Esophagus squamous epithelium (tissue), 5 donors: ENCODE measurements around the gene OAF. TPM values are rescaled to one million over a fixed set of nuclear protein-coding genes. Genes with fewer than 3 reads are reported as not detected.

ENCODE experiments used
- DNase-seq: peaks from one replicate; lab custom pipeline; 2025; lab: John Stamatoyannopoulos, UW
- H3K27ac ChIP-seq, 4 donors: fragments of 200-600 bp; sonication (generic); one replicate each; pipeline ENCODE4 v1.5.1; 2016 to 2019; ENCODE audit warnings: mild to moderate bottlenecking in 1 of 4
- H3K27me3 ChIP-seq, 4 donors: fragments of 200-600 bp; sonication (generic); 1 replicate in 3 of 4; 2 replicates in 1 of 4; pipeline versions ENCODE4 v1.5.1 to v1.6.0; 2017 to 2021; ENCODE audit warnings: antibody characterized with exemption in 1 of 4
- H3K36me3 ChIP-seq, 3 donors: fragments of 200-600 bp; sonication (generic); one replicate each; pipeline ENCODE4 v1.5.1; 2016 to 2019
- H3K4me1 ChIP-seq, 3 donors: fragments of 200-600 bp; sonication (generic); one replicate each; pipeline ENCODE4 v1.5.1; 2017 to 2019
- H3K4me3 ChIP-seq, 4 donors: fragments of 200-600 bp; sonication (generic); 1 replicate in 3 of 4; 2 replicates in 1 of 4; pipeline ENCODE4 v1.5.1; 2016 to 2019; ENCODE audit warnings: mild to moderate bottlenecking in 2 of 4, moderate library complexity in 1 of 4
- H3K9me3 ChIP-seq, 3 donors: fragments of 200-600 bp; sonication (generic); one replicate each; pipeline ENCODE4 v1.5.1; 2016 to 2019
- CTCF ChIP-seq, 6 experiments: fragments of 450-650 bp in 4 of 6; fragments of 200-600 bp in 2 of 6; sonication (generic) in 2 of 6; IDR thresholded peaks; one replicate each; pipeline ENCODE4 v1.5.1; 2016 to 2019; ENCODE audit warnings: antibody characterized with exemption in 6 of 6, mild to moderate bottlenecking in 4 of 6, moderate library complexity in 4 of 6
- POLR2A ChIP-seq, 4 donors: fragments of 450-650 bp; IDR thresholded peaks; one replicate each; pipeline ENCODE4 v1.6.1; 2017; ENCODE audit warnings: antibody characterized with exemption in 4 of 4, mild to moderate bottlenecking in 4 of 4, moderate library complexity in 3 of 4
- WGBS, 2 donors: methylation state at CpG; one replicate each; pipeline ENCODE4 v1.1.5; 2018; 5-methylcytosine and 5-hydroxymethylcytosine counted together
- intact Hi-C: fragments of 100-400 bp; cut with DNase I; formaldehyde crosslinking; loops from one replicate; pipeline ENCODE4 v1.15.0; 2022
- total RNA-seq, 4 donors: library from RNA; depleted of rRNA; stranded (reverse); fragments of >200 nt; gene quantifications; one replicate each; pipeline ENCODE4 v1.1.0, GENCODE V29; 2016
- donor health status: DM: yes; HTN: yes; CAD: no.

OAF gene
- total RNA-seq, 4 donors from 2014 or later: 7.4 to 49.0 (median 14.3) TPM

GRCh38 chr11:120224972-120225909 is 14.4 kb downstream of the OAF start:
- H3K4me3 ChIP-seq: peak overlapping the region in 1 of 4 donors; percentile 18
- WGBS, 2 donors: 49 to 67% methylated on average over 16 to 18 of the region's 22 CpGs
- H3K4me1 ChIP-seq: peaks cover 15 to 65% (median 25%) of the 10 kb centered on the region in 3 donors
- H3K27ac ChIP-seq: peak overlapping the region in 3 of 4 donors; percentile 58 to 86 (median 61)
- H3K27me3 ChIP-seq: no peaks in the 10 kb centered on the region
- peaks cover 0 to 22% (median 3%) of the 10 kb centered on the region in 3 donors for H3K36me3 ChIP-seq
- TF ChIP-seq CTCF (IDR thresholded peaks at IDR 0.05) (no peak), POLR2A (IDR thresholded peaks at IDR 0.05) (no peak)
- H3K9me3 ChIP-seq: no peaks in the 10 kb centered on the region
- no peak for DNase-seq
- intact Hi-C loops: loop anchor here (5.0 kb wide), 1 partner anchor 53 kb away; no protein-coding TSS in a partner anchor

DNA sequence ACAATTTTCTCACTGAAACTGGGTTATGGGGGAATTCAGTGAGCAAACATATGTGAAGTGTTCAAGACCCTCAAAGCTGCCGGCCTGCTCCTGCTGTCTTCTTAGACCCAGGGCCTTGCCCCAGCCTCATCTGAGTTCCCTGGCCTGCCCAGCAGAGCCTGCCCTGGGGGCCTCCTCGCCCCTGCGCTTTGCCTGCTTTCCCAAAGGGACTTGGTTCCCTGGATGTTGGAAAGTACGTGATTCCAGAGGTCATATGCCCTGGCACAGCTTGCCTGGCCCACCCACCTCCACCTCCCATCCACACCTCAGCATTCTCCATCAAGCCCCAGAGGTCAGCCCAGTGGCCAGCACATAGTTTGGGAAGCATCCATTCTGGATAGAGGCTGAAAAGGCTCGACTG is 15.4 kb downstream of the OAF start:
- WGBS, 2 donors: 76 to 90% methylated on average over 4 of the region's 5 CpGs
- no peak overlapping the region for H3K4me3 ChIP-seq
- H3K9me3 ChIP-seq: no peaks in the 10 kb centered on the region
- H3K27ac ChIP-seq: peak overlapping the region in 3 of 4 donors; percentile 44 to 86 (median 58)
- DNase-seq: no peak
- no peak for TF ChIP-seq CTCF (IDR thresholded peaks at IDR 0.05)
- no peak for TF ChIP-seq POLR2A (IDR thresholded peaks at IDR 0.05)
- no peaks in the 10 kb centered on the region for H3K27me3 ChIP-seq
- H3K4me1 ChIP-seq: peaks cover 15 to 55% (median 18%) of the 10 kb centered on the region in 3 donors
- intact Hi-C loops: loop anchor here (5.0 kb wide), 1 partner anchor 54 kb away; no protein-coding TSS in a partner anchor
- H3K36me3 ChIP-seq: peaks cover 0 to 22% (median 3%) of the 10 kb centered on the region in 3 donors

DNA sequence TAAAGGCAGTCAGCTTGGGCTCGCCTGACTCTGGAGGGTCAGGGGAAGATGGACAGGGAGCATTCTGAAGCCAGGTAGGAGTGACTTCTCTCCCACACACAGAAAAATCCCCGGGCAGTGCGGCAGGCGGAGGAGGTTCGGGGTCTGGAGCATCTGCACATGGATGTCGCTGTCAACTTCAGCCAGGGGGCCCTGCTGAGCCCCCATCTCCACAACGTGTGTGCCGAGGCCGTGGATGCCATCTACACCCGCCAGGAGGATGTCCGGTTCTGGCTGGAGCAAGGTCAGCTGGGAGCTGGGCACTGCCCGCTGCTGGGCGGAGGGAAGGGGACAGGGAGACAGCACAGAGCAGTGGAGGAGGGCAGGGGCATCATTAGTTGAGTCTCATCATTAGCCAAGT is 15.9 kb downstream of the OAF start:
- Histone ChIP-seq H3K36me3 (peaks cover 0 to 22% (median 3%) of the 10 kb centered on the region in 3 donors), H3K4me3 (no peak overlapping the region), H3K4me1 (peaks cover 13 to 50% (median 15%) of the 10 kb centered on the region in 3 donors), H3K9me3 (no peaks in the 10 kb centered on the region), H3K27ac (peak overlapping the region in 3 of 4 donors; percentile 44 to 86 (median 58)), H3K27me3 (no peaks in the 10 kb centered on the region)
- no peak for DNase-seq
- intact Hi-C loops: loop anchor here (5.0 kb wide), 1 partner anchor 54 kb away; no protein-coding TSS in a partner anchor
- 66 to 100% methylated on average over 1 to 6 of the region's 13 CpGs for WGBS, 2 donors
- TF ChIP-seq POLR2A (IDR thresholded peaks at IDR 0.05) (no peak), CTCF (IDR thresholded peaks at IDR 0.05) (no peak)

DNA sequence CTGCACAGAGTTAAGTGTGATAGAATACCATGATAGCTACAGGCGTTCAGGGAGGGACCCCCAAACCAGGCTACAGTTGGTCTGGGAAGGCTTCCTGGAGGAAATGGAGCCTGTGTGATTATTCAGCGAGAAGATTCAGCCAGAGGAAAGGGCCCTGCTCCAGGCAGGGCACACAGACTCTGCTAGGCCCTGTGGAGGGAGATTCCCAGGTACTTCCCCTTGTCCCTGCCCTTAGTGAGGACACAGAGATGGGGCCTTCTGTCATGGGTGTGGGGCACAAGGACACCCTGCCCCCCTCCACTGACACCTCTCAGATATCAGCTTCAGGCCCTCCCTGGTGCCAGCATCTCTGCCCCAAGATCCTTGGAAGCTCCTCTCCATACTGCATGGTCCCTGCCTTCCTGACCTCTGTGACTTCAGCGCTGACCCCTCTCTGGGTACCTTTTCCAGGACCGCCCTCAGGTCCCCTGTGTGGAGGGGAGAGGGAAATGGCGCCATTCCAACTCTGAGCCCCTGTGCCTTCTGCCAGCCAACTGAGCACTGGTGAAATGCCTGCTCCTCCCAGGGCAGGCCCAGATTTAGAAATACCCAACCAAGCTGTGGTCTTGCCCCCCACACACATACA is 16.5 kb downstream of the OAF start:
- WGBS, 2 donors: 77 to 91% methylated on average over 3 to 5 of the region's 5 CpGs
- H3K4me1 ChIP-seq: peaks cover 13 to 44% (median 15%) of the 10 kb centered on the region in 3 donors
- intact Hi-C loops: loop anchor here (5.0 kb wide), 1 partner anchor 55 kb away; no protein-coding TSS in a partner anchor
- peak overlapping the region in 1 of 4 donors; percentile 86 for H3K27ac ChIP-seq
- peaks cover 0 to 22% (median 3%) of the 10 kb centered on the region in 3 donors for H3K36me3 ChIP-seq
- TF ChIP-seq POLR2A (IDR thresholded peaks at IDR 0.05): no peak
- no peak for TF ChIP-seq CTCF (IDR thresholded peaks at IDR 0.05)
- DNase-seq: no peak
- H3K9me3 ChIP-seq: no peaks in the 10 kb centered on the region
- no peak overlapping the region for H3K4me3 ChIP-seq
- H3K27me3 ChIP-seq: peaks cover 0 to under 1% (median 0%) of the 10 kb centered on the region in 4 donors
